NB4 (cell line): ENCODE data around the gene AMBRA1.

Source experiments
- DNase-seq: peaks from one replicate; pipeline ENCODE4 v3.0.0; 2010; ENCODE audit warnings: low read depth
- H3K4me3 ChIP-seq: one replicate; pipeline ENCODE4 v1.5.1; 2011; ENCODE audit warnings: mild to moderate bottlenecking, low read depth, low read length, moderate library complexity
- MAX ChIP-seq: IDR thresholded peaks from 2 replicates; pipeline ENCODE4 v1.6.1; 2011; ENCODE audit warnings: low read depth, low read length
- MYC ChIP-seq: IDR thresholded peaks from 2 replicates; pipeline ENCODE4 v1.6.1; 2011; ENCODE audit warnings: low read depth, low read length
- POLR2A ChIP-seq: IDR thresholded peaks from 2 replicates; pipeline ENCODE4 v1.6.1; 2011; ENCODE audit warnings: mild to moderate bottlenecking; ENCODE audit not compliant: insufficient read length; ENCODE audit errors: extremely low read depth
- TF ChIP-seq, protein P1 (sequence below): IDR thresholded peaks from one replicate; pipeline ENCODE4 v1.5.1; 2012; ENCODE audit warnings: low read depth, low read length

Gene AMBRA1

DNA sequence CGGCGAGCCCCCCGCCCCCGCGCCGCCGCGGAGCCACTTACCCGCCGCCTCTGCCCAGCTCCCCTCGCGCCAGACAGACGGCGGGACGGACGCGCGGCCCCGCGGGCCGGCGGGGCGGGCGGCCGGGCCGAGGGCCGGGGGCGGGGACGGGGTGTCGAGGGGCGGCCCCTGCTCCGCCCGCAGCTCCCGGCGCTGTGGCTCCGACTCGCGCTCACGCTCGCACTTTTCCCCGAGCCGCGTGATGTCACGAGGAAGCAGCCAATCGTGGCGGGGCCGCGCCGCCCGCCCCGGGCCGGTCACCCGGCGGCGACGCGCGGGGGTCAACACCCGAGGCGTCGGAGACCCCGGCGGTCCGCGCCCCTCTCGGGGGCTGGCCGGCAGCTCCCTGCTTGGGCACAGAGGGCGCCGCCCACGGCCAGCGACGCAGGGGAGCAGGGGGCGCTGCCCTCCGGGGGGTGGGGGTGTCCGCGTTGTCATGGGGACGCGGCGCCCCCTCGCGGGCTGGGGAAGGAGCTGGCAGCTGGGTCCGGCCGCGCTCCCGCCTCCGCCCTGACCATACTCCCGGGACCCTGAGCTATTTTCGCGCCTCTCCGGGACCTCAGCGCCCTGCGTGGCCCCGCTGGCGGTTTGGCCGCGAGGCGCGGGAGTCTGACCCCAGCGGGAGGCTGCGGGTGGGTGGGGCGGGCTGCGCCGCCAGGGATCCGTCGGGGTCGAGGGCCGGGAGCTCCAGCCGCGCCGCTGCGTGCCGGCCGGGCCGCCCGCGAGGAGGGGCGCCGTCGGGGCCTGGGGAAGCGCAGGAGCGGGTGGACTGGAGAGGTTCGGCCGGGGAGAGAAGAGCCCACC lies 202.0 kb downstream of the AMBRA1 start, which contains the start of gene CHRM4:
Gene CHRM4, minus strand, starts transcription at position 199 of the 843 bp plus-strand sequence. CDS start 5,219 bp downstream, outside the sequence.
- DNase-seq: peak; percentile 67
- TF ChIP-seq, protein P1, sequence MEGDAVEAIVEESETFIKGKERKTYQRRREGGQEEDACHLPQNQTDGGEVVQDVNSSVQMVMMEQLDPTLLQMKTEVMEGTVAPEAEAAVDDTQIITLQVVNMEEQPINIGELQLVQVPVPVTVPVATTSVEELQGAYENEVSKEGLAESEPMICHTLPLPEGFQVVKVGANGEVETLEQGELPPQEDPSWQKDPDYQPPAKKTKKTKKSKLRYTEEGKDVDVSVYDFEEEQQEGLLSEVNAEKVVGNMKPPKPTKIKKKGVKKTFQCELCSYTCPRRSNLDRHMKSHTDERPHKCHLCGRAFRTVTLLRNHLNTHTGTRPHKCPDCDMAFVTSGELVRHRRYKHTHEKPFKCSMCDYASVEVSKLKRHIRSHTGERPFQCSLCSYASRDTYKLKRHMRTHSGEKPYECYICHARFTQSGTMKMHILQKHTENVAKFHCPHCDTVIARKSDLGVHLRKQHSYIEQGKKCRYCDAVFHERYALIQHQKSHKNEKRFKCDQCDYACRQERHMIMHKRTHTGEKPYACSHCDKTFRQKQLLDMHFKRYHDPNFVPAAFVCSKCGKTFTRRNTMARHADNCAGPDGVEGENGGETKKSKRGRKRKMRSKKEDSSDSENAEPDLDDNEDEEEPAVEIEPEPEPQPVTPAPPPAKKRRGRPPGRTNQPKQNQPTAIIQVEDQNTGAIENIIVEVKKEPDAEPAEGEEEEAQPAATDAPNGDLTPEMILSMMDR: peak; percentile 32
- TF ChIP-seq MAX: no peak
- peak within 1 kb of the TSS; percentile 50 for H3K4me3 ChIP-seq

DNA sequence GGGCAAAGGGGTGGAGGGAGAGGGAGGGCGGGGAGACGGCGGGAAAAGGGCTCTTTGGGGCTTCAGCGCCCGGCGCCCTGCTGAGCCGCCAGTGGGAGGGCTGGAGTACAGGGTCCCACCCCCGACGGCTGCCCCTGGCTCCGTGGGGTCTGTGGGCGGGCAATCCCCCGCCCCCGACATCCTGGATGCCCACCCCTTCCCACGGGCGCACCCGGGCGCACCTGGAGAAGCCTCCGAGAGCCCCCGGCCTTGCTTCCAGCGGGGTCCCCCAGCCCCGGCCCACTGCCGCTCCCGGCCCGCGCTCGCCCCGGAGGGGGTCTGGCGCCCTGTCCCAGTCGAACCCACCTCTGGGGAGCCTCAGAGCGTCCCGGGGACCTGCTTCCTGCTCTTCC lies 202.6 kb downstream of the AMBRA1 start:
- TF ChIP-seq MYC: no peak
- TF ChIP-seq, protein P1: no peak
- TF ChIP-seq POLR2A: no peak
- TF ChIP-seq MAX: no peak
- no peak for DNase-seq
- no peak overlapping the region for H3K4me3 ChIP-seq

GRCh38 chr11:46390331-46391171 lies 203.3 kb downstream of the AMBRA1 start:
- peak; percentile 41 for DNase-seq
- TF ChIP-seq MAX (no peak), MYC (no peak), POLR2A (no peak)
- TF ChIP-seq, protein P1: no peak
- no peak overlapping the region for H3K4me3 ChIP-seq

DNA sequence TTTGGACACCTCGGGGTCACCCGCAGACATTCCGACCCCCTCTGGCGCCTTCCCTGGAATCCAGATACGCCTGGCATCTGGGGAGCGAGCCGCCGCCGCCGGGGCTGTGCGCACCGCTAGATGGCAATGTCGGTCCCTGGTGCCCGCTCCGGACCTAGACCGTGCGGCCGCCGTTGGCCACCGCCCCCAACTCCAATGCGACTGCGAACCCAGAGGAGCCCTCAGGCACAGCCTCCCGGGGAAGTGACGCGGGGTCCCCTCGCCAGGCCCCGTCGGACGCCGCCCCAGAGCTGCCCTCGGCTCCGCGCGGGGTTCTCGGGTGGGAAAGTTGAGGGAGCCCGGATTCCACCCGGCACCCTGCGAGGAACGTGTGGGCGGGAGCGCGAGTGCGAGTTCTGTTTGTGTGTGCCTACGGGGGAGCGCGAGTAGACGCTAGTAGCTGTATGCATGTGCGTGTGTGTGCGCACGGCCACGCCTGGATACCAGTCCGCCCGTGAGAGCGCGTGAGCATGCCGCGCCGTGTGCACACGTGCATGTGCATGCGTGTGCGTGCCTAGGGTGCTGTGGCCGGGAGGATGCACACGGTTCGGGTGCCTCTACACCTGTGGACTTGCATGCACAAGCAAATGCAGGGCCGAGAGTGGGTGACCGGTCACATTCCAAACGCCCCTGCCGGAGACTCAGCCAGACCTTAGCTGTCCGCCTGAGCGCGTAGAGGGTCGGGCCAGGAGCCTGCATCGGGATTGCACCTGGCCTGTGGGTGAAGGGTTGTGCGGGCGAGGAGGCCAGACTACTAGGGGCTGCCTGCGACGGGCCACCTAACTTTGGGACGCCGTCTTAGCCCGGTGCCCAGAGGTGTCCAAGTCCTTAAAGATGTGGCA lies 204.1 kb downstream of the AMBRA1 start:
- TF ChIP-seq POLR2A (no peak), MAX (0 out of 2 replicates have a peak, but pooled peaks have one; percentile 8), MYC (no peak)
- TF ChIP-seq, protein P1: peak; percentile 53
- DNase-seq: peak; percentile 85
- H3K4me3 ChIP-seq: peak overlapping the region; percentile 23
